Activated naive CD8-positive, alpha-beta T cell (primary cell): ENCODE measurements around the gene ST6GALNAC3.

Source experiments
- H3K27ac Mint-ChIP-seq: one replicate; pipeline ENCODE4 v1.8.0; 2021; ENCODE audit warnings: mixed read lengths
- H3K27me3 Mint-ChIP-seq: one replicate; pipeline ENCODE4 v1.8.0; 2021; ENCODE audit warnings: mixed read lengths
- H3K36me3 Mint-ChIP-seq: one replicate; pipeline ENCODE4 v1.8.0; 2021; ENCODE audit warnings: mixed read lengths
- H3K4me1 Mint-ChIP-seq: one replicate; pipeline ENCODE4 v1.8.0; 2021; ENCODE audit warnings: low read depth, mixed read lengths
- H3K4me3 Mint-ChIP-seq: one replicate; pipeline ENCODE4 v1.8.0; 2021; ENCODE audit warnings: mild to moderate bottlenecking, mixed read lengths
- H3K9me3 Mint-ChIP-seq: one replicate; pipeline ENCODE4 v1.8.0; 2021; ENCODE audit warnings: low read depth, mixed read lengths

Gene ST6GALNAC3

GRCh38 chr1:76202670-76203069, 128.1 kb downstream of the ST6GALNAC3 start:
- Mint-ChIP-seq H3K4me1 (no peaks in the 10 kb centered on the region), H3K4me3 (no peak overlapping the region), H3K9me3 (peaks cover 4% of the 10 kb centered on the region), H3K36me3 (no peaks in the 10 kb centered on the region), H3K27ac (no peak overlapping the region), H3K27me3 (no peaks in the 10 kb centered on the region)

- Mint-ChIP-seq H3K4me3 (no peak overlapping the region), H3K4me1 (no peaks in the 10 kb centered on the region), H3K27ac (no peak overlapping the region), H3K9me3 (peaks cover 4% of the 10 kb centered on the region), H3K36me3 (no peaks in the 10 kb centered on the region), H3K27me3 (no peaks in the 10 kb centered on the region)
Observed at GRCh38 chr1:76203127-76203526, 128.6 kb downstream of the ST6GALNAC3 start.

- Mint-ChIP-seq H3K36me3 (no peaks in the 10 kb centered on the region), H3K27me3 (no peaks in the 10 kb centered on the region), H3K27ac (no peak overlapping the region), H3K4me3 (no peak overlapping the region), H3K4me1 (peaks cover 16% of the 10 kb centered on the region), H3K9me3 (no peaks in the 10 kb centered on the region)
Observed at GRCh38 chr1:76209238-76209637, 134.7 kb downstream of the ST6GALNAC3 start.

GRCh38 chr1:76209648-76210047, 135.1 kb downstream of the ST6GALNAC3 start:
- peaks cover 16% of the 10 kb centered on the region for H3K4me1 Mint-ChIP-seq
- H3K4me3 Mint-ChIP-seq, result no peak overlapping the region
- H3K27me3 Mint-ChIP-seq, result no peaks in the 10 kb centered on the region
- no peaks in the 10 kb centered on the region for H3K36me3 Mint-ChIP-seq
- H3K9me3 Mint-ChIP-seq, result no peaks in the 10 kb centered on the region
- H3K27ac Mint-ChIP-seq, result no peak overlapping the region

GRCh38 chr1:76210160-76210559, 135.6 kb downstream of the ST6GALNAC3 start:
- H3K27ac Mint-ChIP-seq, result no peak overlapping the region
- peaks cover 16% of the 10 kb centered on the region for H3K4me1 Mint-ChIP-seq
- no peaks in the 10 kb centered on the region for H3K27me3 Mint-ChIP-seq
- H3K9me3 Mint-ChIP-seq, result no peaks in the 10 kb centered on the region
- H3K4me3 Mint-ChIP-seq, result no peak overlapping the region
- H3K36me3 Mint-ChIP-seq, result no peaks in the 10 kb centered on the region

- H3K27ac Mint-ChIP-seq, result peak overlapping the region; percentile 72
Observed at GRCh38 chr1:76218888-76219287, 144.3 kb downstream of the ST6GALNAC3 start.

GRCh38 chr1:76219366-76219818, 144.8 kb downstream of the ST6GALNAC3 start:
- Mint-ChIP-seq H3K9me3 (no peaks in the 10 kb centered on the region), H3K36me3 (peaks cover 5% of the 10 kb centered on the region), H3K27ac (peak overlapping the region; percentile 72), H3K27me3 (no peaks in the 10 kb centered on the region), H3K4me3 (no peak overlapping the region), H3K4me1 (peaks cover 13% of the 10 kb centered on the region)

More at GRCh38 chr1:76218888-76219287, 144.3 kb downstream of the ST6GALNAC3 start:
- no peaks in the 10 kb centered on the region for H3K9me3 Mint-ChIP-seq
- H3K36me3 Mint-ChIP-seq, result peaks cover 5% of the 10 kb centered on the region
- H3K4me1 Mint-ChIP-seq, result peaks cover 13% of the 10 kb centered on the region
- no peaks in the 10 kb centered on the region for H3K27me3 Mint-ChIP-seq
- no peak overlapping the region for H3K4me3 Mint-ChIP-seq

- no peaks in the 10 kb centered on the region for H3K9me3 Mint-ChIP-seq
- peaks cover 26% of the 10 kb centered on the region for H3K4me1 Mint-ChIP-seq
- H3K4me3 Mint-ChIP-seq, result no peak overlapping the region
- no peak overlapping the region for H3K27ac Mint-ChIP-seq
- H3K27me3 Mint-ChIP-seq, result no peaks in the 10 kb centered on the region
- H3K36me3 Mint-ChIP-seq, result peaks cover 5% of the 10 kb centered on the region
Observed at GRCh38 chr1:76224752-76225151, 150.2 kb downstream of the ST6GALNAC3 start.

GRCh38 chr1:76225526-76225925, 151.0 kb downstream of the ST6GALNAC3 start:
- Mint-ChIP-seq H3K27me3 (no peaks in the 10 kb centered on the region), H3K4me1 (peaks cover 29% of the 10 kb centered on the region), H3K36me3 (peaks cover 5% of the 10 kb centered on the region), H3K9me3 (no peaks in the 10 kb centered on the region), H3K4me3 (no peak overlapping the region), H3K27ac (no peak overlapping the region)

- Mint-ChIP-seq H3K27ac (peak overlapping the region; percentile 22), H3K27me3 (no peaks in the 10 kb centered on the region), H3K4me1 (peaks cover 31% of the 10 kb centered on the region), H3K9me3 (no peaks in the 10 kb centered on the region), H3K4me3 (no peak overlapping the region), H3K36me3 (peaks cover 3% of the 10 kb centered on the region)
Observed at GRCh38 chr1:76227621-76228020, 153.1 kb downstream of the ST6GALNAC3 start.

GRCh38 chr1:76229279-76230005, 154.9 kb downstream of the ST6GALNAC3 start:
- H3K27me3 Mint-ChIP-seq, result no peaks in the 10 kb centered on the region
- H3K36me3 Mint-ChIP-seq, result no peaks in the 10 kb centered on the region
- peak overlapping the region; percentile 11 for H3K27ac Mint-ChIP-seq
- H3K4me3 Mint-ChIP-seq, result no peak overlapping the region
- H3K9me3 Mint-ChIP-seq, result no peaks in the 10 kb centered on the region
- peaks cover 33% of the 10 kb centered on the region for H3K4me1 Mint-ChIP-seq

GRCh38 chr1:76230842-76231281, 156.3 kb downstream of the ST6GALNAC3 start:
- H3K27me3 Mint-ChIP-seq, result no peaks in the 10 kb centered on the region
- peaks cover 33% of the 10 kb centered on the region for H3K4me1 Mint-ChIP-seq
- H3K4me3 Mint-ChIP-seq, result no peak overlapping the region
- H3K27ac Mint-ChIP-seq, result no peak overlapping the region
- H3K9me3 Mint-ChIP-seq, result no peaks in the 10 kb centered on the region
- H3K36me3 Mint-ChIP-seq, result no peaks in the 10 kb centered on the region

- Mint-ChIP-seq H3K4me3 (no peak overlapping the region), H3K36me3 (no peaks in the 10 kb centered on the region), H3K27ac (no peak overlapping the region), H3K9me3 (no peaks in the 10 kb centered on the region), H3K27me3 (no peaks in the 10 kb centered on the region), H3K4me1 (peaks cover 33% of the 10 kb centered on the region)
Observed at GRCh38 chr1:76231320-76231719, 156.8 kb downstream of the ST6GALNAC3 start.

GRCh38 chr1:76232666-76233065, 158.1 kb downstream of the ST6GALNAC3 start:
- Mint-ChIP-seq H3K9me3 (no peaks in the 10 kb centered on the region), H3K4me3 (no peak overlapping the region), H3K27ac (no peak overlapping the region)

GRCh38 chr1:76234061-76234460, 159.5 kb downstream of the ST6GALNAC3 start:
- Mint-ChIP-seq H3K4me1 (peaks cover 14% of the 10 kb centered on the region), H3K27ac (no peak overlapping the region), H3K36me3 (no peaks in the 10 kb centered on the region), H3K9me3 (no peaks in the 10 kb centered on the region), H3K4me3 (no peak overlapping the region), H3K27me3 (no peaks in the 10 kb centered on the region)

More at GRCh38 chr1:76232666-76233065, 158.1 kb downstream of the ST6GALNAC3 start:
- Mint-ChIP-seq H3K36me3 (no peaks in the 10 kb centered on the region), H3K27me3 (no peaks in the 10 kb centered on the region), H3K4me1 (peaks cover 28% of the 10 kb centered on the region)

- Mint-ChIP-seq H3K27ac (no peak overlapping the region), H3K36me3 (no peaks in the 10 kb centered on the region), H3K9me3 (no peaks in the 10 kb centered on the region), H3K27me3 (no peaks in the 10 kb centered on the region), H3K4me1 (peaks cover 8% of the 10 kb centered on the region), H3K4me3 (no peak overlapping the region)
Observed at GRCh38 chr1:76237211-76237610, 162.7 kb downstream of the ST6GALNAC3 start.
